ENCODE measurements around the gene KDM5C. TPM values are rescaled to one million over a fixed set of nuclear protein-coding genes. Genes with fewer than 3 reads are reported as not detected.

The KDM5C gene
- total and polyA plus RNA-seq, 12 donors: 16.4 to 56.1 (median 32.8) TPM

GRCh38 chrX:53235566-53235965 is 10.6 kb upstream of the KDM5C start:
- DNase-seq: no peak
- no peaks in the 10 kb centered on the region for H3K9me3 ChIP-seq
- ATAC-seq: no peak
- WGBS, 2 donors: 79 to 88% methylated on average over 4 to 9 of the region's 12 CpGs
- peaks cover 0 to 34% (median 0%) of the 10 kb centered on the region in 7 donors for H3K27me3 ChIP-seq
- intact Hi-C loops (cut with DNase I): no loop called here
- no peak overlapping the region for H3K27ac ChIP-seq
- H3K4me3 ChIP-seq: no peak overlapping the region
- H3K4me1 ChIP-seq: no peaks in the 10 kb centered on the region
- H3K36me3 ChIP-seq: peaks cover 0 to 31% (median 0%) of the 10 kb centered on the region in 9 donors
- TF ChIP-seq CTCF (IDR thresholded peaks at IDR 0.05): no peak

- Histone ChIP-seq H3K4me3 (no peak overlapping the region), H3K27ac (no peak overlapping the region), H3K27me3 (peaks cover 0 to 38% (median 0%) of the 10 kb centered on the region in 7 donors), H3K9me3 (no peaks in the 10 kb centered on the region), H3K4me1 (no peaks in the 10 kb centered on the region), H3K36me3 (peaks cover 0 to 25% (median 0%) of the 10 kb centered on the region in 9 donors)
- WGBS, 2 donors: 96 to 100% methylated on average over 5 to 9 of the region's 9 CpGs
- intact Hi-C loops (cut with DNase I): no loop called here
- no peak for TF ChIP-seq CTCF (IDR thresholded peaks at IDR 0.05)
- DNase-seq (no peak), ATAC-seq (peak in 1 of 8 donors; percentile 40)
Measured at GRCh38 chrX:53234484-53234883, 9.5 kb upstream of the KDM5C start.

- no peaks in the 10 kb centered on the region for H3K4me1 ChIP-seq
- H3K4me3 ChIP-seq: no peak overlapping the region
- no peak overlapping the region for H3K27ac ChIP-seq
- H3K9me3 ChIP-seq: no peaks in the 10 kb centered on the region
- TF ChIP-seq CTCF (IDR thresholded peaks at IDR 0.05): no peak
- DNase-seq (no peak), ATAC-seq (no peak)
- intact Hi-C loops (cut with DNase I): no loop called here
- H3K27me3 ChIP-seq: peaks cover 0 to 41% (median 0%) of the 10 kb centered on the region in 7 donors
- WGBS, 2 donors: 86 to 91% methylated on average over 8 to 9 of the region's 9 CpGs
- peaks cover 0 to 17% (median 0%) of the 10 kb centered on the region in 9 donors for H3K36me3 ChIP-seq
Measured at GRCh38 chrX:53233536-53233935, 8.5 kb upstream of the KDM5C start.

- peaks cover 0 to 13% (median 0%) of the 10 kb centered on the region in 9 donors for H3K4me1 ChIP-seq
- TF ChIP-seq CTCF (IDR thresholded peaks at IDR 0.05): no peak
- DNase-seq: no peak
- intact Hi-C loops (cut with DNase I): no loop called here
- peaks cover 0 to 27% (median 0%) of the 10 kb centered on the region in 7 donors for H3K27me3 ChIP-seq
- H3K36me3 ChIP-seq: no peaks in the 10 kb centered on the region
- no peak overlapping the region for H3K4me3 ChIP-seq
- H3K9me3 ChIP-seq: no peaks in the 10 kb centered on the region
- H3K27ac ChIP-seq: no peak overlapping the region
- ATAC-seq: no peak
- 83 to 84% methylated on average over 5 of the region's 5 CpGs for WGBS, 2 donors
Measured at GRCh38 chrX:53230116-53230515, 5.1 kb upstream of the KDM5C start.
